Glomerular visceral epithelial cell (primary cell): ENCODE data around the gene PCAT6.
"Not testable (repeated sequence)": the region's sequence is repeated elsewhere in the genome, so short reads cannot be mapped to it uniquely, and the experiment has no call there.

Experiments used
- DNase-seq: peaks from one replicate; pipeline ENCODE4 v3.0.0-alpha.2; 2016; ENCODE audit errors: extremely low spot score

PCAT6 gene

DNA sequence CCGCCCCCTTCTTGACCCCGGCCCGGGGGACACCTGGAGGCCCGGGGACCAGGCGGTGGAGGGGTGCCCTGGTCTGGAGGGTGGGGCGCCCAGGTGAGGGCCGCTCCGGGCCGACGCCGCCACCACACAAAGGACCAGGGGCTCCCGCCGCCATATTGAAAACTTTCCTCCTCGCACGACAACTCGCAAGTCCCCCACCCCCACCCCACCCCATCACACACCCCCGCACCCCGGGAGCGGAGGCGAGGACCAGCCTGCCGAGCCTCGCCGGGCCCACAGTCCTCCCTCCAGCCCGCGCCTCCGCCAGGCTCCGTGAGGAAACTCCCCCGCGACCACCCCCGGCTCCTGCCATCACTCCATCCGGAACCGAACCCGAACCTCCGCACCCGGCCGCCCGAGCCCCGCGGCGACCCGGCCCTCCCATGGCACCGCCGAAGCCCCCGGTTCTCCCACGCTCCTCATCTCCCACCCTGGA lies 3.3 kb upstream of the PCAT6 start:
- DNase-seq, result peak; percentile 50

DNA sequence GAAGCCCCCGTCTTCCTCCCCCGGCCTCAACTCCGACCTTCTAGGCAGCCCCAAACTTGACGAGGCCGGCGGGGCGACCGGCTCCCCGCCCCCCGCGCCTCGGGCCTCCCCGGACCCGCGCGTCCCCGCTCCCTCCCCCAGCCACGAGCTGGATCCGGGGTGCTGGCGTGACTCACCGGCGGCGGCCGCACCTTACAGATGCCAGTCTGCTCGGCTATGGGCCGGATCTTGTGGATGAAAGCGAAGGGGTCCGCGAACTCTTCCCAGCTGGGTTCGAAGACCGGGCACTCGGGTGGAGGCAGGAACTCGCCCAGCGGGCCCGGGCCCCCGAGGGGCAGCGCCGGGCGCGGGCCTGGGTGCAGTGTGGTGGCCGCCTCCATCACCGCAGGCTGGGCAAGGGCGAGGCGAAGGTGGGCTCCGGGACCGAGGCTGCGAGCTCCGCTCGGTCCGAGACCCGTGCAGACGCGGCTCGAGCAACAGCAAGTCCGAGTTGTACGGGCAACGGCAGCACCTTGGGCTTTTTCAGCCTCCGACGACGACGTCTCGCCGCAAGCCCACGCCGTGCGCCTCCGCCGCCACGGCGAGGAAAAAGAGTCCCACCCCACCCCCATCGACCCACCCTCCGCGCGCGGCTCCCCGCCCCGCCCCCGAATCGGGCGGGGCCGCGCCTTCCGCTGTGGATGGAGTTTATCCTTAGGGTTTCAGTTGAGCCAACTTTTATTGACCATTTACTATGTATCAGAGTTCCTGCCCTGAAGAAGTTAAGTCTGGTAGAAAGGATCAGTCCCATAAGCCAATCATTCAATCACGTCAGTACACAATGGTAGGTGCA lies 2.6 kb upstream of the PCAT6 start, which contains the start of gene KDM5B:
KDM5B (minus strand) TSS at position 496 of the 832 bp plus-strand sequence; CDS start at position 380, 116 bp downstream.
- peak; percentile 75 for DNase-seq

DNA sequence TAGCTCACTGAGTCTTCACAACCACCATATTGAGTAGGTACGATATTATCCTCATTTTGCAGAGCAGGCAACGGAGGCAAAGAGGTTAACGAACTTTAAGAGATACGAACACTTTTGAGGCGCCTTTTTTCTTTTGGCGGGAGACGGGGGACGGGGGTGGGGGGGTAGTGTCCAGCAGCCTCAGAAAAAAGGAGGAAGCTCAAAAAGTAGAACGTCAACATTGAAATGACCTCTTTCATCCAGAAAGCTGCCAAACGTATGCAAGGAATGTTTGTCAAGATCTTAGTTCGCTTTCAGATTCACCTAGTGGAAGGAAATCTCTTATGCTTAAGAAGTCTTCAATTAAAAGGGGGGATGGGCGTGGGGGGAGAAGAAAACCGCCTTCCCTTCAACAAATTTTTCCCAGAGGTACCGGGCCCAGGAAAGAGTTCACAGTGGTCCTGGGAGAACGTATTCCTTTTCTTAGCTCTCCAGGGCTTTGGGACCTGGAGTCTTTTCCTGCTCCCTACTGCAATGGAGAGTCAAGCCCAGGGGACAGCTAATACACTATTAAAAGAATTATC lies 1.1 kb upstream of the PCAT6 start:
- no peak for DNase-seq

DNA sequence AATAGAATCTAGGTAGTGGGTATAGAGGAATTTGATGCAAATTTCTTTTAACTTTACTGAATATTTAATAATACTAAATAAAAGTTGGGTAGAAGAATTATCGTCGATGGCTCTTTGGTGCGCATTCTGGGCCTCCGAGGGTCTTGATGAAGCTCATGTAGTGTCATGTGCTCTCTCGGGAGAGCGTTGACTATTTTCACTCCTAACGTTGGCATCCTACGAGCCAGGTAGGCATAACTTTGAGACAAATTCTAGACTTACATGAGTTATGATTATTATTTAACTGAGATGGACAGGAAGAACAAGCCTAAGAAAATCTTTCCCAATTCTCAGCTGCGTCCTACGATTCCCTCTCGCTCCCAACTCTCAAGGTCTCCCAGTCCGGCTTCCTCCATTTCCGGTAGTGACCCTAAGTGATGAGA lies 550 bp upstream of the PCAT6 start:
- DNase-seq, result no peak

DNA sequence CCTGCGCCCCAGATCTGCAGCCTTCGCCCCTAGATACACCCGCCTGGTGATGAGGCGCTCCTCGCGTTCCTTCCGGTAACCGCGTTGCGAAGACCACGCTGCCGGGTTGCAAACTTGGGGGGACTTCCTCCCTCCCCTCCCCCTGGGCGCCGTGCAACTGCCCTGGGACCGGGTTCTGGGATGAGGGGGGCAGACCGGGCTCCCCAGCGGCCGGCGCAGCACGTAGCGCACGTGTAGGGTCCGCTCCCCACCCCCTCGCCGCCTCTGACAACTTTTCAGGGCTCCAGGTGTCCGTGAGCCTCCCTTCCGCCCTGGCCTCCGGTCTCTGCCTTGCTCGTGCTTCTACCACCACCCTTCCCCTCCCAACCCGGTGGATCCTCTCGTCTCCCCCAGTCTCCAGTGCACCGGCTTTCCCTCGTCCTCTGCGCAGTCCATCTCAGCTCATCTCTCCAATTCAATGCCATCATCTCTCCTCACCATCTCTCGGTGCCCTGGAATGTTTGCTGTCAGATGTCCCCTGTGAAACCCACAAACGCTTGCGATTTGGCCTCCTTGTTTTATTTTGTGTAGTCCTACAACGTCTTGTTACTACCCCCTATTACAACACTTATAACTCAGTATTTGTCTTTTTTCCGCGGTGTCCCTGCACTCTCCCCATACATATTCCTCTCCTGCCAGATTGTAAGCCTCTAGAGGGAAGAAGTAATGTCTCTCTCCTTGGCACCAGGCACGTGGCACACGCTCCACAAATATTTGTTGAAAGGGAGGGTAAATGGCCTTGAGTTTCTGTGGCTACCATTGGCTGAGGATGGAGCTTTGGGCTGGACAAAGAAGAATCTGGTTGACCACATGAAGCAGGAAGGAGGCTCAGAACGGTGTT lies 782 bp downstream of the PCAT6 start:
- no peak for DNase-seq

- peak; percentile 5 for DNase-seq
These were observed 1.6 kb downstream of the PCAT6 start for GRCh38 chr1:202812176-202813026.

DNA sequence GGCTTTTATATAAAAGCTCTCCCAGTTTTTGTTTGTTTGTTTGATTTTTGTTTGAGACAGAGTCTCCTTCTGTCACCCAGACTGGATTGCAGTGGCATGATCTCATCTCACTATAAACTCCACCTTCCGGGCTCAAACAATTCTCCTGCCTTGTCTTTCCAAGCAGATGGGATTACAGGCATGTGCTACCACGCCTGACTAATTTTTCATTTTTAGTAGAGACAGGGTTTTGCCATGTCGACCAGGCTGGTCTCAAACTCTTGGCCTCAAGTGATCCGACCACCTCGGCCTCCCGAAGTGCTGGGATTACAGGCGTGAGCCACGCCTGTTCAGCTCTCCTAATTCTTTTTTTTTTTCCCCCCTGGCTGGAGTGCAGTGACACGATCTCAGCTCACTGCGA lies 4.4 kb downstream of the PCAT6 start:
- peak; percentile 13 for DNase-seq

GRCh38 chr1:202818819-202819218 lies 8.1 kb downstream of the PCAT6 start:
- no peak for DNase-seq

- no peak for DNase-seq
These were observed 10.7 kb downstream of the PCAT6 start for GRCh38 chr1:202821467-202821866.

DNA sequence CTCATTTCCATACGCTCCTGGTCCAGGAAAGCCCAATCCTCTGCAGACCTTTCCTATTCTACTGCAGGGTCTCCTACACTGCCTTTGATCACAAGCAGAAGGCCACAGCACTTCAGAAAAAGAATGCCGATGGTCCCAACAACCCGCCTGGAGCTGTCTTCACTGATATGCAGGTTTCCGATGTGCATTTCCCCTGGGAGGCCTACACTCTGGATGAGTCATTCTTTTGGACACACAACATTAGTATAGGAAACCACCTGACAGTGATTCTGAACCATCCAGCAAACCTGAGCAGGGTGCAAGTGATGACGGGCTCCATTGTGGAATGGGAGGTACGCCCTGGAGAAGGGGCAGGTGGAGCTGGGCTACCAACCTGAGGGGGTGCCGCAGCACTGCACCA lies 15.0 kb downstream of the PCAT6 start:
- no peak for DNase-seq

DNA sequence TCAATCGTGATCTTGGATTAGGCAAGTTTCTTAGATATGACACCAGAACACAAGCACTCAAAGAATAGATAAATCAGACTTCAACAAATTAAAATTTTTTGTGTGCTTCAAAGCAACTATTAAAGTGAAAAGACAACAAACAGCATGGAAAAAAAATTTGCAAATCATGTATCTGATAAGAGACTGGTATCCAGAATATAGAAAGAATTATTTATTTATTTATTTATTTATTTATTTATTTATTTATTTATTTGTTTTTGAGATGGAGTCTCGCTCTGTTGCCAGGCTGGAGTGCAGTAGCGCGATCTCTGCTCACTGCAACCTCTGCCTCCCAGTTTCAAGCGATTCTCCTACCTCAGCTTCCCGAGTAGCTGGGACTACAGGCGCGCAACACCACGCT lies 18.5 kb downstream of the PCAT6 start:
- DNase-seq, result not testable (repeated sequence)

DNA sequence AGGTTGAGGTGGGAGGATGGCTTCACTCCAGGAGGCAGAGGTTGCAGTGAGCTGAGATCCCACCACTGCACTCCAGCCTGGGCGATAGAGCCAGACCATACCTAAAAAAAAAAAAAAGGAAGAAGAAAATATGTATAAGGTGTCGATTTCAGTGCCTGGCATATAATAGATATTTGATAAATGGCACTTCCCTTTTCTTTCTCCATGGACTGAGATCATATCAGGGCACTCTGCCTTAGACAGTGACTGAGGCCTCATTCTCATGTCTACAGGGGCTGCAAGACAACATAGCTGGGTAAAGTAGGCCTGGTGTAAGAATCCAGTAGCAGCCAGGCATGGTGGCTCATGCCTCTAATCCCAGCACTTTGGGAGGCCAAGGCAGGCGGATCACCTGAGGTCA lies 21.2 kb downstream of the PCAT6 start:
- DNase-seq, result no peak

GRCh38 chr1:202834771-202835547 lies 24.2 kb downstream of the PCAT6 start:
- no peak for DNase-seq

DNA sequence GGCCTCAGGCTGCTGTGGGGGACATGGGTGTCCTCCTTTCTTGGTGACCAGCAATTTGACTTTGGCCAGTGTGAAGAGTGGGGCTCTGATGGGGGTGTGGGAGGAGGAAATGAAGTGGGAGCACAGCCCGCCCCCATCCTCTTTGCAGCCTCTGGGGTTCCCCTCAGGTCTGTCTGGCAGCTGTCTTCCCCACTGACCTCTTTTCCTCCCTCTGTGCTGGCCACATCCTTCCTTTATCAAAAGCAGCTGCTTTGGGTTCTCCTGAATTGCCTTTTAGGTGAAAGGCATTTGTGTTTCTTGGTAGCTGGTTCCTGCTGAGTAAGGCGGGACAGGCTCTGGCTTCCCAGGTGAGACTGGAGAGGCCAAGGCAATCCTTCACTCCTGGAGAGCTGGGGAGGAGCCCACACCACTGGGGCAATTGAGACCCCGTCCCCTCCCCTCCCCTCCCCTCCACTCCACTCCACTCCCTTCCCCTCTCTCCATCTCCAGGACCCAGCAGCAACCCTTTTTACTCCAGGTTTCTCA lies 24.9 kb downstream of the PCAT6 start:
- DNase-seq, result no peak

DNA sequence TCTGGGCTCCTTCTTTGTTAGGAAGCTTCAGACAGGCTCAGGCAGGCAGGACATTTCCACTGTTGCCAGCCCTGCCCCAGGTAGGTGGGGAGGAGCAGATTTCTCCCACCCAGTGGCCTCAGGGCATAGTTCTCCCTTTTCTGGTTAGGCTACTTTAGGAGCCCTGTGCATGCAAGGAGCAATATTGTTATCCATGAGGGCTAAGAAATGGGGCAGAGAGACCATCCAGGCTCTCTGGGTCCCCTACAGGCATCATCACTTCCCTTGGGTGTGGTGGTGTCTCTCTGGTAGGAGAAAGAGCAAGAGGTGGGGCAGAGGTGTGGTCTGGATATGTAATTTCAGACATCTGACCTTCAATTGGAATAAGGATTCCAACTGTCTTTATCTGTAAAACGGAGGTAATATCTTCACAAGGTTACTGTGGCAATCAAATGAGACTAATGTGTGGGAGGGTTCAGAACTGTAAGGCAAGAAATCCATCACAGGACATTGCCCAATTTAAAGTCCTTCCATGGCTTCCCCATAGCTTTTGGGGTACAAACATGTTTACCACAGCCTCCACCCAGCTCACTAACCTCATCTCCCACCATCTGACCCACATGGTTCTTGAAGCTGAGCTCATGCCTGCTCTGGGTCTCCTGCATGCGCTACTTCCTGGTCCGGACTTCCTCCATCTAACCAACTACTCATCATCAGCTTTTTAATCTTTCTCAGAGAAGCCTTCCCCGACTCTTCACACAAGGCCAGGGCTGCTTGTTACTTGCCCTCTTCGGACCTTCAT lies 26.1 kb downstream of the PCAT6 start:
- DNase-seq, result no peak

DNA sequence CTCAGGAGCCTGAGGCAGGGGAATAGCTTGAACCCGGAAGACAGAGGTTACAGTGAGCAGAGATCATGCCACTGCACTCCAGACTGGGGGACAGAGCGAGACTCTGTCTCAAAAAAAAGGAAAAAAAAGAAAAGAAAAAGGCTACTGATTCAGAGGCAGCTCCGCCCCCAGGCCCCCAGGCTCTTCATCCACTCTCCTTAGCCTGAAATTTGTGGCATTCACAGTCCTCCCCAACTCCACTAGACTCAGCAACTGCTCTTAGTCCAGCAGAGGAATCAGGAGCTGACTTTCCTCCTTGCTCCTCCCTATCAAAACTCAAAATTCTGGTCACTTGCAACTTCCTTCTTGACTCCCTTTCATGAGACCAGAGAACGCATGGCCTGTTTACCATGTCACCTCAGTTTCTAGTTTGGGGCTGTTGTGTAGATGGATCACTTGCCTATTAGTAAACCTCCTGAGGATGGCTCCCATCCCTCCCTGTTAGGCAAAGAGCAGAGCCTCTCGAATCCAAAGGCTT lies 27.1 kb downstream of the PCAT6 start:
- no peak for DNase-seq

- no peak for DNase-seq
These were observed 32.3 kb downstream of the PCAT6 start for GRCh38 chr1:202843081-202843480.

DNA sequence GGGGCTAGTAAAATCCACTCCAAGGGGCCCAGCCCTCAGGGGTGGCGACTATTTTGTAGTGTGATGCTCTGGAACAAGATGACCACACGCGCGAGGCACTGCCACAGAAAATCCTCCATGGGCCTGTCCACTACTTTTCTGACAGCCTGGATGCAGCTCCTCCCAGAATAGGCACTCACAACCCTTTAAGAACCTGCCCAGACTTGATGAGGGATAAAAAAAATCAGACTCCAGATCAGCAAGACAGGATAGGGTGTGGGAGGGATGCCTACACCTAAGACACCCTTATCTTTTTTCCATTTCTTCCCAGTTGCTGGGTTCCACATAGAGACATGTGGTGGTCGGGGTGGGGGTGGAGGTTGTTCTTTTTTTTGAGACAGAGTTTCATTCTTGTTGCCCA lies 33.5 kb downstream of the PCAT6 start:
- DNase-seq, result no peak

GRCh38 chr1:202844935-202845334 lies 34.2 kb downstream of the PCAT6 start:
- no peak for DNase-seq
